ENCODE measurements around the gene PIEZO1. TPM values are rescaled to one million over a fixed set of nuclear protein-coding genes. Genes with fewer than 3 reads are reported as not detected.

The PIEZO1 gene
- polyA plus RNA-seq, 1 experiment = 47.0 TPM

DNA sequence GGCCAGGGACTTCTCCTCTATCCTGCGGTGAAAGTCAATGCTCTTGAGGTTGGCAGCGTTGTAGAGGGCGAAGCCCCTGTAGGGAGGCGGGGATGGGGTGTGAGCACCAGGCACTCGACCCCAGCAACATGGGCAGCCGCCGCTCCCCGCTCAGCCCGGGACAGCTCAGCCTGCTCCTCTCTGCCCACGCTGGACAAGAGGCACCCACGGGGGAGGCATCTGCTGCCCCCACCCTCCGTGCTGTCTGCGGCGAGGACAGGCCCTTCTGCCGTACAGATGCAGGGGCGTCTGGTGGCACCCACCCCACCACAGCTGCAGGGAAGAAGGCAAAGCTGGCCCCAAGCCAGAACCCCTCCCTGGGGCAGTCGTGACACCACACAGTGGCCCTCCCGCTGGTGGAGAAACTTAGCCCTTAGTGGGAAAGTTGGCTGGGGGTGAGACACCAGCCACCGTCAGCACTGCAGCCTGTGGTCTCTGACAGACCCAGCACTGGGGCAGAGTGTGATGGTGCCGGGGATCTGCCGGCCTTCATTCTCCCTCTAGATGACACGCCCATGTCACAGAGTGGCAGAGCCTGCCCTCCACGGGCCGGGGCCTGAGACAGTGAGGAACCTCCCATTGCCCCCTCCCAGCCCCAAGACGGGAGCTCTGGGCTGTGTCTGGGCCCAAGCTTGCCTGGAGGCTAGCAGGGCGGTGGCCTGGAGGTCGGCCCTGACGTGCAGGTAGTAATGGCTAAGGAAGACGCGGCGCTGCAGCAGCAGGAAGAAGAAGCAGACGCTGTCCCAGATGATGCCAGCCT lies 59.2 kb downstream of the PIEZO1 start:
- CTCF ChIA-PET = interaction anchor here (1.3 kb wide), 1 partner anchor 12 kb away, joined by 5 read pairs; no protein-coding TSS in a partner anchor
- POLR2A ChIA-PET = no interaction called here
- Histone ChIP-seq H3K27ac (ENCODE audit: low read depth, low read length) (no peak overlapping the region), H3K4me3 (ENCODE audit: low read depth, low read length) (no peak overlapping the region), H3K27me3 (ENCODE audit: control insufficient read depth, insufficient read depth, low read length) (no peaks in the 10 kb centered on the region), H3K9me3 (ENCODE audit: control insufficient read depth, insufficient read depth, low read length) (no peaks in the 10 kb centered on the region; the same call in 1 of the 2 replicates)
- TF ChIP-seq, protein P1, sequence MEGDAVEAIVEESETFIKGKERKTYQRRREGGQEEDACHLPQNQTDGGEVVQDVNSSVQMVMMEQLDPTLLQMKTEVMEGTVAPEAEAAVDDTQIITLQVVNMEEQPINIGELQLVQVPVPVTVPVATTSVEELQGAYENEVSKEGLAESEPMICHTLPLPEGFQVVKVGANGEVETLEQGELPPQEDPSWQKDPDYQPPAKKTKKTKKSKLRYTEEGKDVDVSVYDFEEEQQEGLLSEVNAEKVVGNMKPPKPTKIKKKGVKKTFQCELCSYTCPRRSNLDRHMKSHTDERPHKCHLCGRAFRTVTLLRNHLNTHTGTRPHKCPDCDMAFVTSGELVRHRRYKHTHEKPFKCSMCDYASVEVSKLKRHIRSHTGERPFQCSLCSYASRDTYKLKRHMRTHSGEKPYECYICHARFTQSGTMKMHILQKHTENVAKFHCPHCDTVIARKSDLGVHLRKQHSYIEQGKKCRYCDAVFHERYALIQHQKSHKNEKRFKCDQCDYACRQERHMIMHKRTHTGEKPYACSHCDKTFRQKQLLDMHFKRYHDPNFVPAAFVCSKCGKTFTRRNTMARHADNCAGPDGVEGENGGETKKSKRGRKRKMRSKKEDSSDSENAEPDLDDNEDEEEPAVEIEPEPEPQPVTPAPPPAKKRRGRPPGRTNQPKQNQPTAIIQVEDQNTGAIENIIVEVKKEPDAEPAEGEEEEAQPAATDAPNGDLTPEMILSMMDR (IDR thresholded peaks at IDR 0.05; ENCODE audit: low read depth, low read length) = no peak
- DNase-seq (ENCODE audit: low read depth, low spot score) = no peak

DNA sequence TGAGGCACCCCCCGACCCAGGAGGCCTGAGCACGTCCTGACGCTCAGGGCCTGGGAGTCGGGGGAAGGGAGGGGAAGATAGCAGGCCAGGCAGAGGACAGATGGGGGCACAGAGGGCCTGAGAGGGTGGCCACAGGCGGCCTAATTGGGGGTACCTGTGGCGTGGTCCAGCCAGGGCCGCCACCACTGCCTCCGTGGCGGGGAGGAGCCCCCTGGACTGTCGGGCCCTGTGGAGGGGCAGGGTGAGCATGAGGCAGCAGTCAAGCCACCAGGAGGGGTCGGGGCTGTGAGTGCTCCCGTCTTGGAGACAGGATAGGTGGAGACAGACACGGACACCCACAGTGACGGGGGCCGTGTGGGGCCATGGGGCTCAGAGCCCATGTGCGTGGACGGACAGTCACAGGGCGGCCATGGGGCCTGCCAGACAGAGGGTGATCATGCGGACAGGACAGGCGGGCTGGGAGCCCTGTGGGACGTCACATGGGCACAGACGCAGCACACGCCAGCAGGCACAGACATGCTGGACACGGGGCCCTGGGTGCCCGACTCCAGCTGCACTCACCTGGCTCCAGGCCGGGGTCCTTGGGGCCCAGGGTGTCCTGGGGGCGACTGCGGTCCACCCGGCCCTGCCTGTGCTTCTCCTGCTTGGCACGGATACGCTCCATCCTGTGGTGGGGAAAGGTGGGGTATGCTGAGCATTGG lies 60.0 kb downstream of the PIEZO1 start:
- TF ChIP-seq, protein P1 (IDR thresholded peaks at IDR 0.05; ENCODE audit: low read depth, low read length) = no peak
- no peaks in the 10 kb centered on the region; the same call in 1 of the 2 replicates for H3K9me3 ChIP-seq (ENCODE audit: control insufficient read depth, insufficient read depth, low read length)
- no peak overlapping the region for H3K4me3 ChIP-seq (ENCODE audit: low read depth, low read length)
- no peak overlapping the region for H3K27ac ChIP-seq (ENCODE audit: low read depth, low read length)
- ChIA-PET POLR2A (no interaction called here), CTCF (no interaction called here)
- H3K27me3 ChIP-seq (ENCODE audit: control insufficient read depth, insufficient read depth, low read length) = no peaks in the 10 kb centered on the region
- no peak for DNase-seq (ENCODE audit: low read depth, low spot score)

DNA sequence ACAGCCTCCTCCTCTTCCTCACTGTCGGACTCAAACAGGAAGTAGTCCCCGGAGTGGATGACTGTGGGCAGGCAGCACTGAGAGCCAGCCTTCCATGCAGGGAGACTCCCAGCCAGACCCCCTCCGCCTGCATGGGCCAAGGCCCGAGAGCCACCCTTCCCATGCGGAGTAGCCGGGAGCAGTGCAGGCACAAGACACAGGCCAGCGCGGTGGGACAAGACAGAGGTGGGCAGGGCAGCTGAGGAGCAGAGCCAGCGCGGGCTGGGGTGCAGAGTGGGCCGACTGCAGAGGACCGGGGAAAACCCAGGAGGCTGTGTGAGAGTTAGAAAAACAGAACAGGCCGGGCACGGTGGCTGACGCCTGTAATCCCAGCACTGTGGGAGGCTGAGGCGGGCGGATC lies 61.1 kb downstream of the PIEZO1 start:
- TF ChIP-seq, protein P1 (IDR thresholded peaks at IDR 0.05; ENCODE audit: low read depth, low read length) = no peak
- ChIA-PET POLR2A (no interaction called here), CTCF (no interaction called here)
- Histone ChIP-seq H3K4me3 (ENCODE audit: low read depth, low read length) (no peak overlapping the region), H3K27ac (ENCODE audit: low read depth, low read length) (peak overlapping the region; percentile 11), H3K9me3 (ENCODE audit: control insufficient read depth, insufficient read depth, low read length) (no peaks in the 10 kb centered on the region; the same call in 1 of the 2 replicates), H3K27me3 (ENCODE audit: control insufficient read depth, insufficient read depth, low read length) (no peaks in the 10 kb centered on the region)
- no peak for DNase-seq (ENCODE audit: low read depth, low spot score)

DNA sequence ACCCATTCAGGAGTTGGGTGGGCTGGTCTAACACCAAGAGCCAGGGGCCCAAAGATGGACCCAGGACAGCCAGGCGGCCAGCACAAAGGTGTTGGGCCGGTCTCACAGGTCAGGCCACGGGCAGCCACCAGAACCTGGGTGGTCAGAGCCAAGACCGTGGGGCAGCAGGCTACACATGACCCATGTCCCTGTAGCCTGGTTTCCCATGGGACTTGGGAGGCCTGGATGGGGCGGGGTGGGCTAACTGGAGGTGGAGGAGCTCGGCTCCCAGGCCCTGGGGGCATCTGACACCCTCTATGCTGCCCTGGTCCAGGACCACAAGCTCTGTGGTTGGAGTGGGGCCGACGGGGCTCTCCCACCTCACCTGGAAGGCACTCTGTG lies 61.5 kb downstream of the PIEZO1 start:
- Histone ChIP-seq H3K27ac (ENCODE audit: low read depth, low read length) (no peak overlapping the region), H3K27me3 (ENCODE audit: control insufficient read depth, insufficient read depth, low read length) (no peaks in the 10 kb centered on the region), H3K9me3 (ENCODE audit: control insufficient read depth, insufficient read depth, low read length) (no peaks in the 10 kb centered on the region; the same call in 1 of the 2 replicates), H3K4me3 (ENCODE audit: low read depth, low read length) (no peak overlapping the region)
- TF ChIP-seq, protein P1 (IDR thresholded peaks at IDR 0.05; ENCODE audit: low read depth, low read length) = no peak
- POLR2A ChIA-PET = no interaction called here
- no peak for DNase-seq (ENCODE audit: low read depth, low spot score)
- CTCF ChIA-PET = interaction anchor here (1.5 kb wide), 1 partner anchor 38 kb away, joined by 3 read pairs; no protein-coding TSS in a partner anchor
